Right lobe of liver (tissue), 4 donors: ENCODE results near the gene LTC4S.

Source experiments
- POLR2A ChIP-seq: fragments of 450-650 bp; IDR thresholded peaks from one replicate; pipeline ENCODE4 v1.6.1; 2017; ENCODE audit warnings: antibody characterized with exemption, mild to moderate bottlenecking
- TF ChIP-seq, protein P1 (sequence below), 4 donors: fragments of 200-600 bp in 3 of 4; fragments of 450-650 bp in 1 of 4; IDR thresholded peaks; one replicate each; pipeline versions ENCODE4 v1.5.1 to v1.8.0; 2016 to 2022; ENCODE audit warnings: antibody characterized with exemption in 4 of 4, mild to moderate bottlenecking in 2 of 4
- donor health status: DM: no; HTN: no; CAD: no.
- donor health status: DM: no; HTN: no; CAD: no.
- donor health status: DM: no; HTN: yes; CAD: no.

GRCh38 chr5:179753971-179754370 is 39.8 kb upstream of the LTC4S start:
- TF ChIP-seq, protein P1, sequence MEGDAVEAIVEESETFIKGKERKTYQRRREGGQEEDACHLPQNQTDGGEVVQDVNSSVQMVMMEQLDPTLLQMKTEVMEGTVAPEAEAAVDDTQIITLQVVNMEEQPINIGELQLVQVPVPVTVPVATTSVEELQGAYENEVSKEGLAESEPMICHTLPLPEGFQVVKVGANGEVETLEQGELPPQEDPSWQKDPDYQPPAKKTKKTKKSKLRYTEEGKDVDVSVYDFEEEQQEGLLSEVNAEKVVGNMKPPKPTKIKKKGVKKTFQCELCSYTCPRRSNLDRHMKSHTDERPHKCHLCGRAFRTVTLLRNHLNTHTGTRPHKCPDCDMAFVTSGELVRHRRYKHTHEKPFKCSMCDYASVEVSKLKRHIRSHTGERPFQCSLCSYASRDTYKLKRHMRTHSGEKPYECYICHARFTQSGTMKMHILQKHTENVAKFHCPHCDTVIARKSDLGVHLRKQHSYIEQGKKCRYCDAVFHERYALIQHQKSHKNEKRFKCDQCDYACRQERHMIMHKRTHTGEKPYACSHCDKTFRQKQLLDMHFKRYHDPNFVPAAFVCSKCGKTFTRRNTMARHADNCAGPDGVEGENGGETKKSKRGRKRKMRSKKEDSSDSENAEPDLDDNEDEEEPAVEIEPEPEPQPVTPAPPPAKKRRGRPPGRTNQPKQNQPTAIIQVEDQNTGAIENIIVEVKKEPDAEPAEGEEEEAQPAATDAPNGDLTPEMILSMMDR (IDR thresholded peaks at IDR 0.05) = no peak
- no peak for TF ChIP-seq POLR2A
